Activated T-helper 1 cell treated with anti-CD3 and anti-CD28 coated beads, Interleukin-2, amount 50 U/mL, for 16 hours (primary cell): ENCODE data around the gene CACNA1H.
"Not testable (repeated sequence)": the region's sequence is repeated elsewhere in the genome, so short reads cannot be mapped to it uniquely, and the experiment has no call there.

Source experiments
- DNase-seq, 2 donors: peaks; one replicate each; pipeline ENCODE4 v3.0.0-alpha.2; 2020; ENCODE audit warnings: low read depth in 1 of 2, low spot score in 1 of 2

The CACNA1H gene

GRCh38 chr16:1245452-1246020, 92.6 kb downstream of the CACNA1H start:
- no peak for DNase-seq

- DNase-seq: not testable (repeated sequence)
Observed at GRCh38 chr16:1247903-1248537, 95.1 kb downstream of the CACNA1H start.

DNA sequence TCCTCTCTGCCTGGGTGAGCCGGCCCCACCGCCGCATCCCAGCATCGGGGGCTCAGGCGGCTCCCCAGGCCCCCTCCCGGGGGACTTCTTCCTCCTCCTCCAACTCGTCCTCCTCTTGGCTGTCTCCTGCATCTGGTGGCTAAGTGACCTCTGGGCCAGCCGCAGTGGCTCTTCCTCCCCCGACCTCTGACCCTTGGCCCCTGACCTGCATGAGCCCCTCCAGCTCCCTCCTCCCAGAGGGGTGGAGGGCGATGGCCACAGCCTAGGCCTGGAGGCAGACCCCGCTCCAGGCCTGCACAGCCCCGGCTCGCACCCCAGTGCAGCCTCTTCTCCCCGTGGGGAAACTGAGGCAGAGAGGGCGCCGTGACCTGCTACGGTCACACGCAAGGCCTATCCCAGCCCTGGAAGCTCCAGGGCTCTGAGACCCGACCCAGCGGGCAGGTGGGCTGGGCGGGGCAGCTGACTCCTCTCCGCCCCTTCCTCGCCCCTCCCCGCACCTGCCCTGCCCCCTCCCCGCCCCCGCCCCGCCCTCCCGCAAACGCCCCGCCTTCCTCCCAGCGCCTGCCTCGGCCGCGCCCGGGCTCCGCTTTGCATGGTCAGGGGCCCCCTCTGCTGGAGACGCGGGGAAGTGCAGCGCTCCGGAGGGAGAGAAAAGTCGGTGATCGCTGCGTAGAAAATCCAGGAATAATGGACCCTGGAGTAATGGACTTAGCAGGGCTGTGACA, 96.3 kb downstream of the CACNA1H start:
- not testable (repeated sequence) for DNase-seq

- not testable (repeated sequence) for DNase-seq
Observed at GRCh38 chr16:1253701-1254364, 100.9 kb downstream of the CACNA1H start.

- not testable (repeated sequence) for DNase-seq
Observed at GRCh38 chr16:1254821-1255220, 101.9 kb downstream of the CACNA1H start.

DNA sequence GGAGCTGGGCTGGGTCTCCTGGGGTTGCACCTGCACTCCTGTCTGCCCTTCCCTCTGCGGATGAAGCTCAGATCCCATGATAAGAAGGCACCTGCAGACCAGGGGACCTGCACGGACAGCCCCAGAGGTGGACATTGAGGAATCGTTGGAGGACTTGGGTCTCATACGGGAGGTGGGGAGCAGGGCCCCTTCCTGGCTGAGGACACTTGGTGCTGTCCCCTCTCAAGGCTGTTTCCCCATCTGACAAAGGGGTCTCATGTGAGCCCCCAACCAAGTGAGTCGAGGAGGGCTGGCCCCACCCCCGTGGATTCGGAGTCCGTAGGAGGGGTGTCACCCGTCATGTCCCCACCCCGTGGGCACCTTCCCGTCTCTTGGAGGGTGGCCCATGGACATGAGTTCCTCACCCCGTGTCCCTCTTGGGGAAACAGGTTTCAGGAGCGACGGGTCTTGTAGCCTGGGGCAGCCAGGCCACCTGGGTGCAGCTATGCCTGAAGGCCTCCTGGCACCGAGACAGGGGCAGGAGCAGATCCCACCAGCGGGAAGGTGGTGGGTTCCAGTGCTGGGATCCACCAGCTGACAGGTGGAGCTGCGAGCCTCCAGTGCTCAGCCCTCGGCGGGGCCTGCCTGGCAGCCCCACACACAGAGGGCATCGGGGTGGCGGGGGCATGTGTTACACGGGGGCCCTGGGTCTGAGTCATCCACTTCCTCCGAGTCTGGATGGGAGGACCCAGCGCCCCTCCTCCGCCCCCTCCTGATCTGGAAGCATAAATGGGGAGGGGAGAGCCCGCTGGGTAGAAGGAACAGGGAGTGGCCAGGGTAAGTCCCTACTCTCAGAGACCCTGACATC, 102.6 kb downstream of the CACNA1H start, which contains the start of gene TPSD1:
Gene TPSD1, plus strand, starts transcription at position 794 of the 847 bp plus-strand sequence. CDS start 212 bp downstream, outside the sequence.
- DNase-seq: not testable (repeated sequence)

- DNase-seq: not testable (repeated sequence)
Observed at GRCh38 chr16:1256296-1256873, 103.5 kb downstream of the CACNA1H start.

DNA sequence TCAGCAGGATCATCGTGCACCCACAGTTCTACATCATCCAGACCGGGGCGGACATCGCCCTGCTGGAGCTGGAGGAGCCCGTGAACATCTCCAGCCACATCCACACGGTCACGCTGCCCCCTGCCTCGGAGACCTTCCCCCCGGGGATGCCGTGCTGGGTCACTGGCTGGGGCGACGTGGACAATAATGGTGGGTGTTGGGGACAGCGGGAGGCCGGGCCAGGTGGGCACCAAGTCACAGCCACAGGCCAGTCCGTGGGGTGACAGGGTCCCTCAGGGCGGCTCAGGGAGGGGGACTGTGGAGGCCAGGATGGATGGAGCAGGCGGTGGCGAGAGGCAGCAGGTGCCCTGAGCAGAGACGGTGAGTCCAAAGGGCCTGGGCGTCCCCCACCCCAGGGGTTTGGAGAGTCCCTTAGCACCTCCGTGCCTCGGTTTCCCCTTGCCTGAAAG, 104.0 kb downstream of the CACNA1H start:
- no peak for DNase-seq

- no peak for DNase-seq
Observed at GRCh38 chr16:1257561-1258224, 104.8 kb downstream of the CACNA1H start.

- no peak for DNase-seq
Observed at GRCh38 chr16:1258225-1258600, 105.3 kb downstream of the CACNA1H start.

DNA sequence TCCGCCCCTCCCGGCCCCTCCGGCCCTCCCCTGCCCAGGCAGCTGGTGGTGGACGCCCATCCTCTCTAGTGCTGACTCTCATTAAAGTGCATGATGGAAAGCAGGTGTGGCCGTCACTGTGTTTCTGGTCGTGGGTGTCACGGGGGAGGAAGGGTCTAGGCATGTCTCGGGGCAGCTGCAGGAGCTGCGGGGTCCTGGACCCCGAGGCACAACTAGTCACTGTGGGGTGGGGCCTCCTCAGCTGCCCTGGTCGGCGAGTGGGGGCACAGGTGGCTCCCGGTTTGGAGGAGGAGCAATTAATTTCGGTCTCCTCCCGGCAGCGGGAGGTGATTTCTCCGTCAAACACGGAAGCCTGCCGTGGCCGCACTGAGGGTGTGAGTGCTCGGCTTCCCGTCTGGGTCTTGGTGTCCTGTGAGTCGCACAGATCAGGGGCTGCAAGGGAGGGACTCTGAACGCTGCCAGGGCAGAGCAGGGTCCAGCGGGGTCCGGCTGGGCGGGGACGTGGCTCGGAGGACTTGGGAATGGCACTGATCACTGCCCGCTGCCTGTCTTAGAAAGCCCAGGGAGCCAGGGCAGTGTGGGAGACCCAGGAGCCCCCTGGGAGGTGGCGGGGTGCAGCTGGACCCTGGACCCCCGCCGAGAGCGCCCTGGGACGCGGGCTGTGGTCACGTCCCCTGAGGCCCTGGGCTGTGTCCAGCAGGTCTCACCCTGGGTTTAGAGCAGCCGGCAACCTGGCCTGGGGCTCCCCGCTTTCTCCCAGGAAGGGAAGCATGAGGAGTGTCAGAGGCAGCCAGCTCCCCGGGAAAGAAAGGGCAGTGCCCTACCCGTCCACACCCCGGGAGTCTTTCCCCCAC, 106.2 kb downstream of the CACNA1H start:
- DNase-seq: no peak

DNA sequence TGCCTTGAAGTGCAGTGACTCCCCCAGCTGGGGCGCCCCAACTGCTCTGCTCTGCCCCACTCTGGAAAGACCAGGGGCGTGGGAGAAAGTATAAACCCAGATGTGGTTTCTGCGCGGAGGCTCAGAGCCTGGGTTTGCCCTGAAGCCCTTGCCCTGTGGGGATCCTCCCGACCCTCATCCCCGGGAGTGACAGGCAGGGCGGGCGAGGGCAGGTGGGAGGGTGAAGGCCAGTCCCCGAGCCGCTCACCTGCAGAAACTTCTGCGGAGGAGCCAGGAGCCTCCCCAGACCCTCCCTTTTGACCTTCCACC, 106.8 kb downstream of the CACNA1H start:
- DNase-seq: no peak

DNA sequence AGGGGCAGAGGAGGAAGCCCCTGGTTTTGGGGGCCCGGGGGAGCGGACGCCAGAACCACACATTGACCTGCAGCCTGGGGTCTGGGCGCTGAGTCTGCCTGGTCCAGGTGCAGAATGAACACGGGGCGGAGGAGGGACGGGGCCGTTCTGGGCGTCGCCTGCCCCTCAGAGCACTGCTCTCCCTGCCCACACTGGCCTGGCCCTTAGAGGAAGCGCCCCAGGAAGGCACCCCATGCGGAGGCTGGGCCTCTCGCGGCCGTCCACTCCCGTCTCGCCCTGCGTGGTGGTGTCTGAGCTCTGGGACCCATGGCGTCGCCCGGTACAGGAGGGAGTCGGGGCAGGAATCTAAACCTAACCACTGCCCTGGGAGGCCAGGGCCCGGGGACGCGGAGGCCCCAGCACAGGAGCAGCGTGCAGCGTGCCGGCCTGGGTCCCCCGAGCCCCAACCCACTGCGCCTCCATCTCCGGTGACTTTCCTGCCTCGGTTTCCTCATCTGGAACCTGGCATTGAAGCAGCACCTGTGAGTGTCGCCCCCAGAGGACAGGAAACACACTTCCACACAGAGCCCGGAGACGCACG, 107.3 kb downstream of the CACNA1H start:
- DNase-seq: no peak

DNA sequence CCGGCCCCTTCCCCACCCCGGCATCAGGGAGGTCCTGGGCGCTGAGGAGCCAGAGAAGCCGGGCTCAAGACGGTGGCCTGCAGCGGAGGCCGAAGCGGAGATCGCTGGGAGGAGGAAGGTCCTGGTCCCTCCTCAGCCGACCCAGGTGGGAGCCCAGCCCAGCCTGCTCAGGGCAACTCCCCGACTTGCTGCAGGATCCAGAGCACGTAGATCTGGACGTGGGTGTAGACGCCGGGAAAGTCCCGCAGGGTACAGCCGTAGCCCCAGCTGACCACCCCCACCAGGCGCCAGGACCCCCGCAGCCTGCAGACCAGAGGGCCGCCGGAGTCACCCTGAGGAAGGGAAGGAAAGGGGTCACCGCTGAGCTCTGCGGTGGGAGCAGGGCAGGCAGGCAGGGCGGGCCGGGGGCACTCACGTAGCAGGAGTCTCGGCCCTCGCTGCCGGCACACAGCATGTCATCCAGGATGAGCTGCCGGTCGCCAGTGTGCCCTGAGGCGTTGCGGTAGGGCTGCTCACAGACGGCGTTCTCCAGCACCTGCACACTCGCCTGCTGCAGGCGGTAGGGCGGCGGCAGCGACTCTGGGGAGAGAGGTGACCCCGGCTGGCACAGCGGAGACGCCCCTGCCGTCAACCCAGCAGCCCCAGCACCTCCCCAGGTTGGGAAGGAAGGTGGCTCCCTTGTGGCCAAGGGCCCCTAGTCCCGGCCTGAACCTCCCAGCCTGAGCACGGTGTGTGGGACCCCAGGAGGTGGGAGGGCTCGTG, 108.4 kb downstream of the CACNA1H start:
- no peak for DNase-seq

- no peak for DNase-seq
Observed at GRCh38 chr16:1262210-1262845, 109.4 kb downstream of the CACNA1H start.

DNA sequence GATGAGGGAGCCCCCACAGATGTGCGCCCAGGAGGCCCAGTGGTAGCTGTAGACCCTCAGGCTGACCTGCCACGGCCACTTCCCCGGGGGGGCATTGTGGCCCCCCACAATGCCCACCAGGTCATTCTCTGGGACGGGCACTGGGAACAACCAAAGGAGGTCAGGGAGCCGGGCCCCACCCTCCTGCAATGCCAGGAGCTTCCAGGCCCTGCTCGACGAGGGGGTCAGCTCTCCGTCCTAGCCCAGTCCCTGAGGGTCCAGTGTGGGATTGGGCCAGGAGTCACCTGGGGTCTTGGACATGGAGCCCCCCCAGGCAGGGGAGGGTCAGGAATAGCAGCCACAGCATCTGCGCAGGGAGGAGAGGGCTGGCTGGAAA, 109.9 kb downstream of the CACNA1H start:
- no peak for DNase-seq

DNA sequence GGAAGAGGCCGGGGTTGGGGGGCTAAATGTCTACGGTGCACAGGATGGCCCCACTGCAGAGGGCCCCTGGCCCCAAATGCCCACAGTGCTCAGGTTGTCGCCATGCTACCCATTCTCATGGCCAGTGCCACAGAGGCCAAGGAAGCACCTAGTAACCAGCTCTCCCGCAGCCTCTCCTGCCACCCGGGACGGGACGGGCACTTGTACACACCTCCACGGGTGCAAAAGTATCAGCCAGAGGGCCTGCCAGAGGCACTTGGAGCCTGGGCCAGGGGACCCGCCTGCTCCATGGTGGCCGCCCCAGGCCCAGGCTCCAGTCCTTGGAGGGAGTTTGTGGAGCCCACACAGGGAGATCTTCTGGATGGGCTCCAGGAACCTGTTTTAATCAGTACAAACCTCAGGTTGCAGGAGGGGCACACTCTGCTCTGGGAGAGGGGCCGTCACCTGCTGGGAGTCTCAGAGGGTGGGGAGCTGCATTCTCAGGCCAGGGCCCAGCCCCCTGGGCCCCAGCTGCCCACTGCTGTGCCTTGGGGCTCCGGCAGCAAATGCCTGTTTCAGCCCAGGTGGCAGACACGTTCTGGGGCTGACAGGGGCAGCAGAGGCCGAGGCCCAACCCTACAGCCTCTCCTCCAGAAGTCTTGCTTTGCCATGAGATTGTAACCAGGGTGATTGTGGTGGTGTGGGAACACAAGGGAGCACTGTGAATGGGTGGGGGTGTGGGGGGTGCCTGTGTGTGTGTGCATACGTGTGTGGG, 110.9 kb downstream of the CACNA1H start:
- no peak for DNase-seq
